Subcutaneous abdominal adipose tissue (tissue), 5 donors: ENCODE measurements around the gene TRIM66.

Experiments
- H3K27ac ChIP-seq: one replicate; pipeline ENCODE4 v1.7.0; 2013; ENCODE audit warnings: low read depth, mild to moderate bottlenecking, inconsistent platforms, low read length, moderate library complexity
- H3K27me3 ChIP-seq, 5 donors: one replicate each; pipeline ENCODE4 v1.7.0; 2013; ENCODE audit warnings: low read length in 5 of 5, inconsistent platforms in 1 of 5; ENCODE audit not compliant: control insufficient read depth in 5 of 5, insufficient read depth in 4 of 5
- H3K36me3 ChIP-seq, 5 donors: one replicate each; pipeline ENCODE4 v1.7.0; 2013; ENCODE audit warnings: low read length in 5 of 5; ENCODE audit not compliant: control insufficient read depth in 5 of 5, insufficient read depth in 5 of 5
- H3K4me1 ChIP-seq, 5 donors: one replicate each; pipeline ENCODE4 v1.7.0; 2013; ENCODE audit warnings: low read length in 5 of 5, mild to moderate bottlenecking in 3 of 5, moderate library complexity in 1 of 5; ENCODE audit not compliant: control insufficient read depth in 5 of 5, insufficient read depth in 5 of 5
- H3K4me3 ChIP-seq, 5 donors: one replicate each; pipeline ENCODE4 v1.7.0; 2013; ENCODE audit warnings: low read length in 5 of 5, low read depth in 1 of 5
- H3K9ac ChIP-seq, 5 donors: one replicate each; pipeline ENCODE4 v1.7.0; 2013; ENCODE audit warnings: low read length in 5 of 5, mild to moderate bottlenecking in 4 of 5, moderate library complexity in 3 of 5
- H3K9me3 ChIP-seq, 5 donors: one replicate each; pipeline ENCODE4 v1.7.0; 2013; ENCODE audit warnings: low read length in 5 of 5; ENCODE audit not compliant: control insufficient read depth in 5 of 5
- donor health status: healthy.
- donor health status: healthy.
- donor health status: healthy.
- donor health status: healthy.
- donor health status: healthy.

Gene TRIM66

DNA sequence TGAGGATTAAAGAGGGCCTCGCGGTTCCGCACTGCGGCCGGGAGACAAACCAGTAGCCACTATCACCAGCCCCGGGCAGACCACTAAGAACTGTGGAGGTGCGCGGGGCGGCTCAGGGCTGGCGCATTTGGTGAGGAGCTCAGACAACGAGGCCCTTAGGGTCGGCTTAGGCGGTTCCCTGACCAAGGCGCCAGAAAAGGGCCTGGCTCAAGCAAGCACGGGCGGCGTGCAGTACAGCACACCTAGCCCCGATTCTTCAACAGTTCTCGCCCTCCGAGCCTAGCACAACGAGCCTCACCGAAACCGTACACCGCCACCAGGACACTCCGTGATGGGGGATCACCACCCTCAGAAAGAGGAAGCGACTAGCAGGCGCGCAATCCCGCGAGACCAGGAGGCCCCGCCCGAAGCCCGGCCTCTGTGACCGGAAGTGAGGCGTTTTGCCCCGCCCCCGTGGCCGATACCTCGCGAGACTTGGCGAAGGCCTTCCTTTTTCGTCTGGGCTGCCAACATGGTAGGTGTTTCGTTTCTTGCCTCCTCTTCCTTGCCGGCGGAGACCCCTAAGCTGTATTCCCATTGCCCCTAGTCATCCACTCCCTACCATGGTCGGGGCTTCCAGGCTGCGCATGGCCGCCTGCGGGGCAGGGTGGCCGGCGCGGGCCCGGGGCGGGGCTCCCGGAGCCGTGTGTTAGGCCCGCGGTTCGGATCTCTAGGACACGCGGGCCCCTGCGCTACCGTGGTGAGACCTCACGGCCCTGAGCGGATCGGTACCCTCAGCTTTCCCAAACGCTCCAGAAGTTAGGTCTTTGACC lies at the start of gene TRIM66, which contains the start of gene RPL27A:
TRIM66 (minus strand) TSS at position 363 of the 812 bp plus-strand sequence. CDS start 10,391 bp downstream, outside the sequence.
RPL27A (plus strand) TSS at position 490 of the 812 bp plus-strand sequence; CDS start at position 512, 22 bp downstream.
- Histone ChIP-seq H3K4me3 (peak within 1 kb of the TSS; percentile 91 to 96 (median 95)), H3K9ac (peak within 1 kb of the TSS; percentile 96 to 100 (median 99)), H3K27ac (peak within 1 kb of the TSS; percentile 96), H3K4me1 (peaks cover 8 to 30% (median 25%) of the 10 kb centered on the region in 5 donors), H3K9me3 (no peaks in the 10 kb centered on the region), H3K27me3 (no peaks in the 10 kb centered on the region), H3K36me3 (peaks cover 19 to 45% (median 34%) of the 10 kb centered on the region in 5 donors)

DNA sequence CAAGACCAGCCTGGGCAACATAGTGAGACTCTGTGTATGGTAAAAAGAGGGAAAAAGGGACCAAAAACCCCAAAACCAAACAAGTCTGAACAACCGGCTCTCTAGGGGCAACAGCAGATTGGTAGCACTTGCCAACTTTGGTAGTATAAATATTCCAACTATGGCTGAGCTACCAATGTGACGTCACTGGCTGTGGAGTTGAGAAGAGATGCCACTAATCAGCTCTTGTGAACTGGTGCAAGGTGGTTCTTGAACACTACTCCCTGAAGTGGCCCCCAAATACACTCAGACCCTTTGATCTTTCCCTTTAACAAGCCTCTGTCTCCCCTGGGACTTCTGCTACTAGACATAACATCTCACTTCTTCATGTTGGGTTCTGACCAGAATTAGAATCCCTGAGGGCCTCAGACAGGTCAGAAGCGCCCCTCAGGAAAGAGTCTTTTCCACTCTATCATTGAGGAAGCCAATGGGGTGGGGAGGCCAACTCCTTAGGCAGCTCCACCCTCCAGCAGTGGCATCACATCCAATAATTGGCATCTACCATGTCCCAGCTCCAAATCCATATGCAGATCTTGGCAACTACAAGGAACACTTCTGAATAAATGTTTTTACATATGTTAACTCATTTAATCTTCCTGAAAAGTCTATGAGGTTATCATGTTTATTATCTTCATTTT lies 49.3 kb upstream of the TRIM66 start:
- peak overlapping the region; percentile 77 for H3K27ac ChIP-seq
- H3K4me3 ChIP-seq, result no peak overlapping the region
- H3K9ac ChIP-seq, result peak overlapping the region in 1 of 5 donors; percentile 3
- H3K4me1 ChIP-seq, result peaks cover 12 to 40% (median 27%) of the 10 kb centered on the region in 5 donors
- H3K9me3 ChIP-seq, result no peaks in the 10 kb centered on the region
- H3K27me3 ChIP-seq, result no peaks in the 10 kb centered on the region
- peaks cover 0 to 10% (median 4%) of the 10 kb centered on the region in 5 donors for H3K36me3 ChIP-seq

GRCh38 chr11:8730697-8731020 lies 48.2 kb upstream of the TRIM66 start:
- H3K27ac ChIP-seq, result no peak overlapping the region

GRCh38 chr11:8729837-8730696 lies 47.6 kb upstream of the TRIM66 start:
- Histone ChIP-seq H3K4me3 (no peak overlapping the region), H3K9ac (no peak overlapping the region), H3K4me1 (peaks cover 9 to 38% (median 24%) of the 10 kb centered on the region in 5 donors), H3K27ac (no peak overlapping the region), H3K36me3 (peaks cover 0 to 10% (median 9%) of the 10 kb centered on the region in 5 donors), H3K9me3 (no peaks in the 10 kb centered on the region), H3K27me3 (no peaks in the 10 kb centered on the region)

More at GRCh38 chr11:8730697-8731020, 48.2 kb upstream of the TRIM66 start:
- peaks cover 0 to 10% (median 8%) of the 10 kb centered on the region in 5 donors for H3K36me3 ChIP-seq
- H3K27me3 ChIP-seq, result no peaks in the 10 kb centered on the region
- H3K4me1 ChIP-seq, result peaks cover 12 to 43% (median 27%) of the 10 kb centered on the region in 5 donors
- no peak overlapping the region for H3K4me3 ChIP-seq
- H3K9ac ChIP-seq, result no peak overlapping the region
- no peaks in the 10 kb centered on the region for H3K9me3 ChIP-seq

DNA sequence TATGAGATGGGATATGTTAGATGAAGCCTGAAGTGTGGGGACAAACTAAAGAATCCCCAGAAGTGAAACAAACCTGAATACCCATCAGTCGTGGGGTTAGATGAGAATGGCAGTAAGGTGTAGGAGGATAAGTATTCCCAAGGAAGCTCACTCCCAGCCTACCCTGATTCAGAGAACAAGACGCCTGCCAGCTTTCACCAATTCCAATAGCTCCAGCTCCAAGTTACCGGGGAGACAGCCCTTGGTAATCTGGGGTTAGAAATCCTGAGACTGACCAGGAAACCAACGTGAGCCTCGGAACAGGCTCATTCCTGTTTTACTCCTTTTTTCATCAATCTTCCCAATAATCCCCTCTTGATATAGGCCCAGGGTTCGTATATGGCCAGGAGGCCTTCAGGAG lies 46.6 kb upstream of the TRIM66 start:
- Histone ChIP-seq H3K4me3 (no peak overlapping the region), H3K27ac (no peak overlapping the region), H3K4me1 (peaks cover 8 to 36% (median 22%) of the 10 kb centered on the region in 5 donors), H3K9ac (no peak overlapping the region), H3K27me3 (no peaks in the 10 kb centered on the region), H3K36me3 (peaks cover 0 to 14% (median 10%) of the 10 kb centered on the region in 5 donors), H3K9me3 (no peaks in the 10 kb centered on the region)

- H3K4me1 ChIP-seq, result peaks cover 8 to 33% (median 22%) of the 10 kb centered on the region in 5 donors
- H3K27me3 ChIP-seq, result no peaks in the 10 kb centered on the region
- no peak overlapping the region for H3K27ac ChIP-seq
- H3K9me3 ChIP-seq, result no peaks in the 10 kb centered on the region
- peaks cover 0 to 14% (median 10%) of the 10 kb centered on the region in 5 donors for H3K36me3 ChIP-seq
- no peak overlapping the region for H3K9ac ChIP-seq
- H3K4me3 ChIP-seq, result no peak overlapping the region
Observed at GRCh38 chr11:8728563-8728962, 46.1 kb upstream of the TRIM66 start.

GRCh38 chr11:8726395-8726794 lies 43.9 kb upstream of the TRIM66 start:
- Histone ChIP-seq H3K36me3 (peaks cover 0 to 14% (median 10%) of the 10 kb centered on the region in 5 donors), H3K9ac (no peak overlapping the region), H3K27me3 (no peaks in the 10 kb centered on the region), H3K27ac (no peak overlapping the region), H3K9me3 (no peaks in the 10 kb centered on the region), H3K4me3 (no peak overlapping the region), H3K4me1 (peaks cover 5 to 32% (median 8%) of the 10 kb centered on the region in 5 donors)

DNA sequence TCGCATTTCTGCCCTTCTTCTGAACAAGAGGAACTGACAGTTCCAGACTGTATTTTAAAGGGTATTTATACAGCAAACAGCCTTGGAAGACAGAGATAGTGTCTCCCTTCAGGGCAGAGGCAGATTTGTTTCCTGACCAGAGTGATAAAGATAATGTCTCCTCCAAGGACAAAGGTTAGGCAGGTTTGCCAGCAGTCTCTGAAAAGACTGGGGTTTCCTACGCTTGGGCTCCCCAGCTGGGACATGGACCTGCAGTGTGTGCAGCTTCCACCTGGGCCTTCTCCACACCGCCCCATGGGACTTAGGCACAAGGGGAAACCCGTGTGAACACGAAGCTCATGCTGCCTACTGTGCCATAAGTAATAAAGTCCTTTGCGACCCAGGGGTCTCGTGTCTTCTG lies 42.2 kb upstream of the TRIM66 start:
- peaks cover 0 to 10% (median 4%) of the 10 kb centered on the region in 5 donors for H3K36me3 ChIP-seq
- no peak overlapping the region for H3K27ac ChIP-seq
- H3K9me3 ChIP-seq, result no peaks in the 10 kb centered on the region
- no peaks in the 10 kb centered on the region for H3K27me3 ChIP-seq
- no peak overlapping the region for H3K4me3 ChIP-seq
- H3K9ac ChIP-seq, result no peak overlapping the region
- peaks cover 9 to 48% (median 23%) of the 10 kb centered on the region in 5 donors for H3K4me1 ChIP-seq

DNA sequence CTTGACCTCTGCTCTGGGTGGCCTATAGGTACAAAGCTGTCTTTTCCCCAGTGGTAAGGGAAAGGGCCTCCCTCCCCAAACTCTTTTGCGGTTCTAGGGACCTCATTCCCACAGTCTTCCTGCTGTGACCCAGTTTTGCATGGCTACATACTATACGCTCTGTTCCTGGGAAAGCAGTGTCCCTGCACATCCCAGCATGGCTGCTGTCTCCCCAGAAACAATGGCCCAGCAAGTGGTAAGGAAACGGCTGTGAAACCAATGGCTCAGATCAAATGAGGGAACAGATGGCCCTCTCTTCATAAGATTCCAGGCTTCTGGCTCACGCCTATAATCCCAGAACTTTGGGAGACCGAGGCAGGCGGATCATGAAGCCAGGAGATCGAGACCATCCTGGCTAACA lies 41.2 kb upstream of the TRIM66 start:
- Histone ChIP-seq H3K9ac (no peak overlapping the region), H3K4me3 (no peak overlapping the region), H3K36me3 (peaks cover 0 to 10% (median 4%) of the 10 kb centered on the region in 5 donors), H3K4me1 (peaks cover 15 to 57% (median 32%) of the 10 kb centered on the region in 5 donors), H3K27me3 (no peaks in the 10 kb centered on the region), H3K27ac (no peak overlapping the region), H3K9me3 (no peaks in the 10 kb centered on the region)
